C4-2B (cell line): Measurements from ENCODE around the gene ITGA8.

Source experiments
- H3K27ac ChIP-seq: fragments of 450-650 bp; 2 replicates; pipeline ENCODE4 v1.5.1; 2017
- CTCF ChIP-seq: fragments of 450-650 bp; conservative IDR thresholded peaks from 2 replicates; pipeline ENCODE4 v1.5.1; 2017; ENCODE audit warnings: mild to moderate bottlenecking
- ZFX ChIP-seq: fragments of 450-650 bp; IDR thresholded peaks from 2 replicates; pipeline ENCODE4 v1.6.1; 2017

The ITGA8 gene

GRCh38 chr10:15485684-15486316 lies 233.9 kb downstream of the ITGA8 start:
- no peak for TF ChIP-seq ZFX
- no peak for TF ChIP-seq CTCF
- no peak overlapping the region for H3K27ac ChIP-seq

GRCh38 chr10:15485027-15485426 lies 234.7 kb downstream of the ITGA8 start:
- H3K27ac ChIP-seq = no peak overlapping the region
- no peak for TF ChIP-seq ZFX
- no peak for TF ChIP-seq CTCF

- TF ChIP-seq ZFX (no peak), CTCF (no peak)
- H3K27ac ChIP-seq = no peak overlapping the region
These were observed 235.6 kb downstream of the ITGA8 start for GRCh38 chr10:15484128-15484527.

GRCh38 chr10:15483215-15484075 lies 236.3 kb downstream of the ITGA8 start:
- TF ChIP-seq CTCF (no peak), ZFX (no peak)
- H3K27ac ChIP-seq = no peak overlapping the region

- no peak overlapping the region for H3K27ac ChIP-seq
- TF ChIP-seq CTCF = no peak
- TF ChIP-seq ZFX = no peak
These were observed 237.6 kb downstream of the ITGA8 start for GRCh38 chr10:15482156-15482555.

- TF ChIP-seq CTCF (no peak), ZFX (no peak)
- H3K27ac ChIP-seq = no peak overlapping the region
These were observed 240.8 kb downstream of the ITGA8 start for GRCh38 chr10:15478950-15479349.

GRCh38 chr10:15478429-15478828 lies 241.3 kb downstream of the ITGA8 start:
- TF ChIP-seq CTCF = no peak
- no peak for TF ChIP-seq ZFX
- no peak overlapping the region for H3K27ac ChIP-seq
